Stomach (tissue), 4 donors: Measurements from ENCODE around the gene SMG1.

Source experiments
- EP300 ChIP-seq: sonication (generic); formaldehyde crosslinking; IDR thresholded peaks from one replicate; pipeline ENCODE4 v1.6.1; 2017; ENCODE audit warnings: antibody characterized with exemption
- POLR2A ChIP-seq, 4 donors: fragments of 450-650 bp; IDR thresholded peaks; one replicate each; pipeline ENCODE4 v1.6.1; 2016; ENCODE audit warnings: antibody characterized with exemption in 4 of 4, control low read depth in 2 of 4, mild to moderate bottlenecking in 1 of 4, moderate library complexity in 1 of 4
- POLR2AphosphoS5 ChIP-seq, 3 donors: sonication (generic); formaldehyde crosslinking; IDR thresholded peaks; one replicate each; pipeline ENCODE4 v1.6.1; 2016; ENCODE audit warnings: antibody characterized with exemption in 3 of 3
- TF ChIP-seq, protein P1 (sequence below), 7 experiments: fragments of 450-650 bp in 4 of 7; fragments of 200-600 bp in 3 of 7; sonication (generic) in 3 of 7; IDR thresholded peaks; one replicate each; pipeline ENCODE4 v1.5.1; 2016 to 2019; ENCODE audit warnings: antibody characterized with exemption in 7 of 7, control low read depth in 2 of 7, mild to moderate bottlenecking in 1 of 7

- TF ChIP-seq POLR2A (IDR thresholded peaks at IDR 0.05) = no peak
- TF ChIP-seq, protein P1, sequence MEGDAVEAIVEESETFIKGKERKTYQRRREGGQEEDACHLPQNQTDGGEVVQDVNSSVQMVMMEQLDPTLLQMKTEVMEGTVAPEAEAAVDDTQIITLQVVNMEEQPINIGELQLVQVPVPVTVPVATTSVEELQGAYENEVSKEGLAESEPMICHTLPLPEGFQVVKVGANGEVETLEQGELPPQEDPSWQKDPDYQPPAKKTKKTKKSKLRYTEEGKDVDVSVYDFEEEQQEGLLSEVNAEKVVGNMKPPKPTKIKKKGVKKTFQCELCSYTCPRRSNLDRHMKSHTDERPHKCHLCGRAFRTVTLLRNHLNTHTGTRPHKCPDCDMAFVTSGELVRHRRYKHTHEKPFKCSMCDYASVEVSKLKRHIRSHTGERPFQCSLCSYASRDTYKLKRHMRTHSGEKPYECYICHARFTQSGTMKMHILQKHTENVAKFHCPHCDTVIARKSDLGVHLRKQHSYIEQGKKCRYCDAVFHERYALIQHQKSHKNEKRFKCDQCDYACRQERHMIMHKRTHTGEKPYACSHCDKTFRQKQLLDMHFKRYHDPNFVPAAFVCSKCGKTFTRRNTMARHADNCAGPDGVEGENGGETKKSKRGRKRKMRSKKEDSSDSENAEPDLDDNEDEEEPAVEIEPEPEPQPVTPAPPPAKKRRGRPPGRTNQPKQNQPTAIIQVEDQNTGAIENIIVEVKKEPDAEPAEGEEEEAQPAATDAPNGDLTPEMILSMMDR (IDR thresholded peaks at IDR 0.05) = no peak
- TF ChIP-seq EP300 = no peak
- no peak for TF ChIP-seq POLR2AphosphoS5 (IDR thresholded peaks at IDR 0.05)
These were observed 48.9 kb upstream of the SMG1 start for GRCh38 chr16:18975109-18975508.
